ENCODE results near the gene STEAP1B.

GRCh38 chr7:22470981-22471380 is 29.0 kb downstream of the STEAP1B start:
- TF ChIP-seq CTCF (conservative IDR thresholded peaks at IDR 0.05; ENCODE audit: low read length) (no peak), EZH2phosphoT487 (IDR thresholded peaks at IDR 0.05; ENCODE audit: borderline replicate concordance) (no peak)
